HG03571 (cell line): ENCODE measurements around the gene TROAP.

Experiments used
- ATAC-seq: cut with Tn5 transposase; IDR thresholded peaks from one replicate; pipeline ENCODE4 v1.9.1; 2021; ENCODE audit not compliant: unreplicated experiment

Gene TROAP

DNA sequence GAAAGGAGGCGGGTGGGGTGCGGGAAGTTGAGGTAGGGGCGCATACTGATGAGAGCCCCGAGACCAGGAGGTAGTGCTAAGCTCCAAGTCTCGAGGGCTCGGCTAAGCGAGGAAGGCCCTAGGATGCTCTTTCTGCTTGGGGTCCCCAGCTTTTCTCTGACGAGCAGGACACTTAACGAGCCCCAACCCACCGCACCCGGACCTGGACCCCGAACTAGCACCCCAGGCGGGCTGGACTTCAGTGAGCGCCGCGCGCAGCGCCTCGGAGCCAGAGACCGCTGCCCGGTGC lies 18.7 kb downstream of the TROAP start:
- ATAC-seq = no peak

DNA sequence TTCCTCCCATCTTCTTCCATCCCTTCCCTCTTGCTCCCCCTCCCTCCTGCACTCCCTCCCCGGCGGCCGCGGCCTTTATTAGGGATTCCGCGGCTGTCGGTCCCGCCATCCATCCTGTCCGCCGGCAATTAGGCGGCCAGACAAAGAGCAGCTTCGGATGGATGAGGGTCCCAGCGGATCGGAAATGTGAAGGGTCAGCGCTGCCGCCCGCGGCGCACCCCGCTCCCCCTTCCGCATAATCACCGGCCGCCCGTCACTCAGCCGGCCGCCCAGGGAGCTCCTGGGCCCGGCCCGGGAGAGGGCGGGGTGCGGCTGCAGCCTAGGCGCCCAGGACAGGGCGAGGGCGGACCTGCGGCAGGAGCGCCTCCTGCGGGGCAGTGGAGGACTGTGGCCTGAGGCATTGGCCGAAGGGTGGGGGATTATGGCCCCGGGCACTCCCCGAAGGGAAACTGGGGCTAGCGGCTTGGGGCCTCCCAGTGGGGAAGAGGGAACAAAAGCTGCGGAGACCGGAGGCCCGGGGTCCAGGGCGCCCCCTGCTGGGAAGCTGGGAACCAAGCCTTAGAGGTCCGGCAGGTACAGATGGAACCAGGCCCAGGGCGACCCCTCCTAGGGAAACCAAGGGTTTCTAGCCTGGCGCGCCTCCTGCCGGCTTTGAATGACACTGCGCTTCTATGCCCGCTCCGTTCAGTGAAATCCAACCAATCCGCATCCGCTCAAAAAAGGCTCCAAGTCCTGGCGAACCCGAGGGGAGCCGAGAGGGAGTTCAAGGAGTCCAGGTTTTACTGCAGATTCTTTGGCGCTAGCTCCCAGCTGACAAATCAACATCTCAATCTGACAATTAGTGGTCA lies 19.2 kb downstream of the TROAP start:
- peak; percentile 51 for ATAC-seq

DNA sequence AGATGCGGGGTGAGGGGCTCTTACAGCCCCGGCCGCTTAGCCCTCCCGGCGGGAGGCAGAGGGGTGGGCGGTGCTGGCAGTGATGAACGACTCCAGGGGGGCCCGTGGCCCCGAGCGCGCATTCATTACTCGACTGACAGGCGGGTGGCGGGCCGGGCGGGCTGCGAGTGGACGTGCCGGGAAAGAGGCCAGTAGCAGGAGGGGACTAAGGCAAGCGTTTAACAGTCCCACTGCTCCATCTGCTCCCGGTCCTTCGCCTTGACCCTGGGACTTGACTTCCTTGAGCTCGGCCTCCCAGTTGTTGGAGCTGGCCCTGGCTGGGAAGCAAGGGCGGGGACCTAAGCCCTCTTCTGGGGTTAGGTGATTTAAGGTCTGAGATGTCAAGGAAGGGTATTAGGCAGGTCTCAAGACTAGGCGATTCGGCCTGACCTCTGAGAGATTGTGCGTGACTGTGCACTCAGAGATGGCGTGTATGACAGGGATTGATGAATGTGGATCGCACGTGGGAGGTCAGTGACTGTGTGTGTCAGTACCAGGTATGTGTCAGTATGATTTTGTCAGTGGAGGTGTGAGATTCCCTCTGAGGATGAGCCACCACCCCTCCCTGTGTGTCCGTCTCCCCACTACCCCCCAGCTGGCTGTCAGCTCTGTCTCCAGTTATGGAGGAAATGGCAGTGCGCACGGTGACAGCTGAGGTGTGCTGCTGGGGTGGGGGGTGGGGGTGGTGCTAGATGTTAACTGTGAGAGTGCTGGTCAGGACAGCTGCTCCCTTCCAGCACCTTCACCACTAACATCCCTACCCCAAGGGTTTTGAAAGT lies 20.1 kb downstream of the TROAP start:
- ATAC-seq = no peak

DNA sequence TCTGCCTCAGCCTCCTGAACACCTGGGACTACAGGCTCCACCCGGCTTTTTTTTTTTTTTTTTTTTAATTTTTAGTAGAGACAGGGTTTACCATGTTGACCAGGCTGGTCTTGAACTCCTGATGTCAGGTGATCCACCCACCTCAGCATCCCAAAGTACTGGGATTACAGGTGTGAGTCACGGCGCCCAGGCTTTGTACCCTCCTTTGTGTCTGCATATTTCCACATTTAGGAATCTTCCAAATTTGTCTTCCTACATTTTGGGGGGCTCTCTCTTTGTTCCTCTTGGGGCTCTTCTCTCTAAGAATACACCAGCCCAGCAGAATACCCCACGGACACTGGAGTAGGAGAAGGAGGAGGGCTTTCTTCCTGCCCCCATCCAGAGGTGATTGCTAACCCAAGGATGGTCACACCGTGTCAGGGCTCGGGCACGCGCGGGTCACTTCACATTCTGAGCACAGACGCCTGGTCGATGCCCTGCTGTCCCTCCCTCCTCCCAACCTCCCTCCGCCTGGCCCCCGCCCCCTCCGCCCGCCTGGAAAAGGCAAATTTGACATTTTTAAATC lies 21.5 kb downstream of the TROAP start:
- ATAC-seq = no peak

DNA sequence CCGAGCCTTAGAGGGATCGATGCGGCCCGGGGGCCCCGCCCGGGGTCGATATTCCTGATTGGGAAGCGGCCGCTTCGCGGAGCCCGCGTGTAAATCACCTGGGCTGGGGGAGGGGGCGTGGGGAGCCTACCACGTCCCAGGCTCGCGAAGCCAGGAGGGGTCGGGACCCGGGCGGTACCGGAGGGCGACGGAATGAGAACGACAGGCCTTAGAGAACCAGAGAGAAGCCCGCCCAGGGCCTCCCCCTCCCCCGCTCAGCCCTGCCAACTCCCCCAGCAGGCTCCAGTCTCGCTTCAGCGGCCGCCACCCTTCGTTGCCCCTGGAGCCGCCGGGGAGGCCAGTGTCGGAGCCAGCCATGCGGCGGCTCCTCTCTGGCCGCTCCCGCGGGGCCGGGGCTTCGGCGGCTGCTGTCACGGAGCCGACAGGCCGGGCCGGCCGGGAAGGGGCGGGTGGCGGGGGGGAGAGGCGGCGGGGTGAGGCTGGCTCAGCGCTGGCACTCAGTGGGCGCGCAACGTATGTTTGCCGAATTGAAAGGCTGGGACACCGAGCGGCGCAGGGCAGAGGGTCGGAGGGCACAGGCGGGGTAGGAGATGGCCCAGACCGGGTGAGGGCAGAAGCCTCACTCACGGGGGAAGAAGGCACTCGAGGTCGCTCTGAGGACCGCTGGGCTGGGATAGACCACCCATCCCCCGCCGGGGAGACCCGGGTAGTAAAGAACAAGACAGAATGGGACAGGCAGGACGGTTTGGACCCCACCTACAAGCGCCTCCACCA lies 22.2 kb downstream of the TROAP start:
- no peak for ATAC-seq

DNA sequence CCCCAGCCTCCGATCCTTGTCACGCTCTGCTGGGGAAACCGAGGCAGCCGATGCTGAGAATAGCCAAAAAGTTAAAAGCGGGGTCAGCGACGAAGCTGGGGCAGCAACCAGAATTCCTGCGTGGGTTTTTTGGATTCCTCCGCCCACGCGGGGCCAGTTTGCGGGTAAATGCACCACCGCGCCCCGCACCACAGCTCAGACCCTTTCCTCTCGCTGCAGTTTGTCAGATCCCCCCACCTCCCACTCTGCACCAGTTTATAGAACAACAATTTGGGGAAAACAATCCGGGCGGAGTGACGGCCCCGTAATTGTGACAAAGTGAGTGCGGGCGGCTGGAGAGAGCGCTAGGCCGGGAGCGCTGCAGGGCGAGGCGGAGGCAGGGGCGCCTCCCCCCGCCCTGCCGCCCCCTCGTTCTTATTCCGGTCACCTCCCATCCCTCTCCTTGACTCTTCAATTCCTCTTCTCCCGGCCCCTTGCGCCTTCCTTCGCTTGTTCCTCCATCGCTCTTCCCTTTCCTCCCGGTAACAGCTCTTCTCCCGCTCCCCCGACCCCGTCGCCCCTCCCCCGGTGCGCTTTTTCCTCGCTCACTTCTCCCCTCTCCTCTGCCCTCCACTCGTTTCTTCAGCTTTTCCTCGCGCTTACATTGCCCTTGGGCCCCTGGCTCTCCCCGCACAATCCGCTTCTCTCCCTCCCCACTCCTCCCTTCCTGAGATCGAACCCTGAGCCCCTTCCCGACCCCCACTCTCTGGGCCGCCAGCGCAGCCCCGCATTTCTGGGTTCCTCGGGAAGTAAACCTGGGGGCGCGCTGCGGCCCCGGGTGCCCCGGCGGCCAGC lies 23.0 kb downstream of the TROAP start:
- ATAC-seq = no peak

DNA sequence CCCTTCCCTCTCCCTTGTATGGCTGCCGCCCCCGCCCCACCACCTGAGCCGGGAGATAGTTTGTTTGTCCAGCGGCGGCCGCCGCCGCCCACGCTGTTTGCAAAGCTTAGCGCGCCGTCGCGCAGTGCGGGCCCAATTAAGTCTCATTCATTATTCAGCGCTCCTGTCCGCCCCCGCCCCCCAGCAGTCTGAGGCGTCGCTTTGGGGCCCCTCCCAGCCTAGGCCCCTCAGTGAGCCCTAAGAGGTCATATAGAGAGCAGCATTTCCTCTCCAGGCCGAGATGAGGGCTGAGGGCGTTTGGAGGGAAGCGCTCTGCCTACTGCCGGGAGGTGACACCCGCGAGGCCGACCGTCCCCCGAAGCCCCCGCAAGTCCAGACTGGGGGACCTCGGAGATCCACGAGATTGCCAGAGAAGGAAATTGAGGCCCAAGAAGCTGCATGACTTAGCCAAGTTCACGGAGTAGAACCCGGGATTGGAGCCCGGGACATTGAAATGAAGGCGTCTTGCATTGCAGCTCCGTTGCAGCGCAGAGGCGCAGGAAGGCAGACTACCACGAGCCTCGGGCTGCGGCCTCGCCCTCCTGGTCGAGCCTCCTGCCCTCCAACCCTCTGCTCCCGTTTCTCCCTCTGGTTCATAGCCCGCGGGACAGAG lies 23.7 kb downstream of the TROAP start, which contains the start of gene DNAJC22:
TSS of gene DNAJC22 (plus strand) at position 230 of the 652 bp plus-strand sequence. CDS start 1,985 bp downstream, outside the sequence.
- ATAC-seq = no peak

DNA sequence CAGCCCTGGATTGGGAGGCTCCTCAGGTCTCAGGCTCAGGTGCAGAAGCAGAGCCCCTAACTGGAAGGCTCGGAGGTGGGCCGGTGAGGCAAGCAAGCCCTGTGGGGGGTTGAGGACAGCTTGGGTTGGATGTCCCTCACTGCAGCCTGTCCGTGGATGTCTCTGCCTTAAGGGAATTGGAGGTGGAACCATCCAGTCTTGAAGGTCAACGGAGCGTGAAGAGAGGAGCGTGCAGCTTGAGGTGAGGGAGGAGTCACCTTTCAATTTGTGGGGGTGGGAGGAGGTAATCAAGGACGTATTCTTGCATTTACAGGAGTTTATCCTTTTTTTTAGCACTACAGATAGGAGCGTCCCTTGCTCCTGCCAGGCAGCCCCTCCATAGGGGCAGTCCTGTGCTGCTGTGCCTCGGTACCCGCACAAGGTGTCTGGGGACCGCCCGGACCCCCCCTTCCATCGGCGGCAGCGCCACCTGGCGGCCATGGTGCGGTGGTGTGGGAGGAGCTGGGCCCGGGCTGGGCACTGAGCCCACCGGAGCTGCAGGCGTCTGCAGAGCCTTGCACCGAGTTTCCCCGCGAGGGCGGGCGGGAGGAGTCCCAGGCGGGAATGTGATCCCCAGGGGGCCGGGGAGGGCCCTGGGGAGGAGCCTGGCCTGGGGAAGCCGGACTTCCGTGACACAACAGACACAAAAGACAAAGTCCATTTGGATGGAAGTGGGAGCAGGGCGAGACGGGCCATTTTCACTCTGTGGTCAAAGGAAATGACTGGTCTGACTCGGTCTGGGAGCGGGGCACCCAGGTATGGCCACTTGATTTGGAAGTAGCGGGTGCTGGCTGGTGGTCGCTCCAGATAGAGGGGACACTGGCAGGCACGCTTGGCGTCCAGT lies 24.5 kb downstream of the TROAP start:
- ATAC-seq = peak; percentile 48

DNA sequence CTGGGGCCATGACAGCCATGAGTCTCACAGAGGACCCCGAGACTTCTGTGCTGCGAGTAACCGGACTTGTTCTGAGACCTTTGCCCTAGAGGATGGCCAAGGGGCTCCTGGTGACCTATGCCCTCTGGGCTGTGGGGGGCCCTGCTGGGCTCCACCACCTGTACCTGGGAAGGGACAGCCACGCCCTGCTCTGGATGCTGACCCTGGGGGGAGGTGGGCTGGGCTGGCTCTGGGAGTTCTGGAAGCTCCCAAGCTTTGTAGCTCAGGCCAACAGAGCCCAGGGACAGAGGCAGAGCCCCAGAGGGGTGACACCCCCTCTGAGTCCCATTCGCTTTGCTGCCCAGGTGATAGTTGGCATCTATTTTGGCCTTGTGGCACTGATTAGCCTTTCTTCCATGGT lies 25.7 kb downstream of the TROAP start:
- no peak for ATAC-seq

DNA sequence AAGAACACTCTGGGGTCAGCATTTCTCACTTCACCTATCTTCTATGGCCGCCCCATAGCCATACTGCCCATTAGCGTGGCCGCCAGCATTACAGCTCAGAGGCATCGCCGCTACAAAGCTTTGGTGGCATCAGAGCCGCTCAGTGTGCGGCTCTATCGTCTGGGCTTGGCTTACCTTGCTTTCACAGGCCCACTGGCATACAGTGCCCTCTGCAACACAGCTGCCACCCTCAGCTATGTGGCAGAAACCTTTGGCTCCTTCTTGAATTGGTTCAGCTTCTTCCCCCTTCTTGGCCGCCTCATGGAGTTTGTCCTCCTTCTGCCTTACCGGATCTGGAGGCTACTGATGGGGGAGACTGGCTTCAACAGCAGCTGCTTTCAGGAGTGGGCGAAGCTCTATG lies 26.2 kb downstream of the TROAP start:
- no peak for ATAC-seq

DNA sequence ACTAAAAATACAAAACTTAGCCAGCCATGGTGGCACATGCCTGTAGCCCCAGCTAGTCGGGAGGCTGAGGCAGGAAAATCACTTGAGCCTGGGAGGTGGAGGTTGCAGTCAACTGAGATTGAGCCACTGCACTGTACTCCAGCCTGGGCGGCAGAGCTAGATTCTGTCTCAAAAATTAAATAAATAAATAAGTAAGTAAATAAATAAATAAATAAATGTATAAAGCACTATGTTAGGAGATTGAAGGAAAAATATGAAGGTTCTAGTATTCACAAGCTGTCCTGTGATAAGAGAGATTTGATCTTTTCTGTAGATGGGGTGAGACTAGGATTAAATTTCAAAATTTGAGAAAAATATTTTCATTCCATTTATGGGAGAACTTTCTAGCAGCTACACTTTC lies 29.3 kb downstream of the TROAP start:
- no peak for ATAC-seq

DNA sequence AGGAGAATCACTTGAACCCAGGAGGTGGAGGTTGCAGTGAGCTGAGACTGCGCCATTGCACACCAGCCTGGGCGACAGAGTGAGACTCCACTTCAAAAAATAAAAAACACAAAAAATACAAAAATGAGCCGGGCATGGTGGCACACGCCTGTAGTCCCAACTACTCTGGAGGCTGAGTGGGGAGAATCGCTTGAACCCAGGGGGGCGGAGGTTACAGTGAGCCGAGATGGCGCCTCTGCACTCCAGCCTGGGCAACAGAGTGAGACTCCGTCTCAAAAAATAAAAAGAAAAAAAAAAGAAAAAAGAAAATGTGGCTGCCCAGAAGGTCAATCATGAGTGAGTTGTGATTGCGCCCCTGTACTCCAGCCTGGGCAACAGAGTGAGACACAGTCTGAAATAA lies 32.9 kb downstream of the TROAP start:
- no peak for ATAC-seq

DNA sequence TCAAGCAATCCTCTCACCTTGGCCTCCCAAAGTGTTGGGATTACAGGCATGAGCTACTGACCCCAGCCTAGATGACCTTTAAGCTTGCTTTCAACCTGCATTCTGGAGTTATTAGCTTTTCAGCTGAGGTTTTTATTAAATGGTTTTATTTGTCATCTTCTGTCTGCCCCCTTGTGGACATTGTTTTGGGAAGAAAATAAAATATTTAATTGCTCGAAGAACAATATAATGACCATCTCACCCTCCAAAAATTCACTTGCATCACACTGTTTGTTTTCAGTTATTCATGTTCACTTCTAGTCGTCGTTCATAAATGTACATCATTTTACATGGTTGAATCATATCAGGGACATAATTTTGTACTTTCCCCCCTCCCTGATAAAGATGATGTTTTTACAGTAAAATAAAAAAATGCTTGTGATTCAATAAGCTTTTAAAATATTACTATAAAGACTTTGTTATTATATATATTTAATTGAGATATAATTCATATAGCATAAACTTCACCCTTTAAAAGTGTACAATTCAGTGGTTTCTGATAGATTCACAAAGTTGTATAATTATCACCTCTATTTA lies 34.1 kb downstream of the TROAP start:
- no peak for ATAC-seq

DNA sequence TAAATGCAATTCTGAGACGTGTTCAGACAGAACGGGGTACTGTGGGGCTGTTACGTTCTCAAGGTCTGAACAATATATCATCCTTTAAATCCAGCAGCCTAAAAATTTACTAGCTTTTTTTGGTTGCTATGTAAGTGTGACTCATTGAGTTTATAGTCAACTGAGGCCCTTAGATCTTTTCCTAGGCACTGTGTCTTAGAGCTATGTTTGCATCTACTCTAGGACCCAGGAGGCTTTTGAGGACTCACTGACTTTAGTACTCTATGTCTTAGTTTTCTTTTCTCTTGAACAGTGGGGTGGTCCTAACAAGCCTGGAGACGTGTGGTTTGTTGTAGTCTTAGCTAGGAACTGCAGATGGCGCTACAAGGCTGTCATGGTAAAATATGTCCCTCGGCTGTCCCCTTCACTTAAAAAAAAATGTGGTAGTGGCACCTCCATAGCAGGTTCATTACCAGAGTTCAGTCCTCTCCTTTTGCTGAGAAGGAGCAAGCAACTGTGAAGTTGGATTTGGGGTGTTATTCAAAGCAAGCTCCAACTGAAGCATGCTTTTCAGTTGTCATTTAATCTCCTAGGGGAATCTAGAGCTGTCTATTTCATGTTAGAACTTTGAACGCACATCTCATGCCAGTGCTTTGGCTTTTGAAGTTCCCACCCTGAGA lies 35.6 kb downstream of the TROAP start:
- no peak for ATAC-seq

DNA sequence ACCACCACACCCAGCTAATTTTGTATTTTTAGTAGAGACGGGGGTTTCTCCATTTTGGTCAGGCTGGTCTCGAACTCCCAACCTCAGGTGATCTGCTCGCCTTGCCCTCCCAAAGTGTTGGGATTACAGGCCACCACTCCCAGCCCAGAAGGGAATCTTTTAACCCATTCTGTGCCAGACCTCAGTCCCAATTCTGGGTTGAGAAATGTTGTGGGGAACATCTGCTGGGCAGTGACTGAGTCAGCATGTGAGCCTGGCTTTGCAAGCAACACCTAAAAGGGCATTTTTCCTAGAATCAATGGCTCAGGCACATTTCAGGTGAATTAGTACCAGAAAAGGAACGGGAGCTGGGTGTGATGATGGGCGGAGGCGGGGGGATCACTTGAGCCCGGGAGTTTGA lies 36.6 kb downstream of the TROAP start:
- ATAC-seq = no peak

DNA sequence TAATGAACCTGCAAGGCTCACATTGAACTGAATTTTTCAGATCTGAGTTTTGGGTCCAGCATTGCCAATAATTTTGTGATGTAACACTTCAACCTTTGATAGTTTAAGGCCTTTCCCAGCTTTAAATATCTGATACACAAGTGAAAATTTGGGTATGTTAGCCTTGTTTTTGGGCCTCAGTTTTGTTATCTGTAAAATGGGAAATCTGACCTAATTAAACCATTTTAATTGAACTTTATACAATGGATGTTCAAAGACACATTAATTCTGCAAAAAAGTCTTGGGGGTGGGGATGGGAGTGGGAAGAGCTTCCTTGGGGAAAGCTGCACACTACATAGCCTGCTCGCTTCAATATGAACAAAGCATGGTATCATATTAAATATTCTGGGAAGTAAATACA lies 39.0 kb downstream of the TROAP start:
- no peak for ATAC-seq

DNA sequence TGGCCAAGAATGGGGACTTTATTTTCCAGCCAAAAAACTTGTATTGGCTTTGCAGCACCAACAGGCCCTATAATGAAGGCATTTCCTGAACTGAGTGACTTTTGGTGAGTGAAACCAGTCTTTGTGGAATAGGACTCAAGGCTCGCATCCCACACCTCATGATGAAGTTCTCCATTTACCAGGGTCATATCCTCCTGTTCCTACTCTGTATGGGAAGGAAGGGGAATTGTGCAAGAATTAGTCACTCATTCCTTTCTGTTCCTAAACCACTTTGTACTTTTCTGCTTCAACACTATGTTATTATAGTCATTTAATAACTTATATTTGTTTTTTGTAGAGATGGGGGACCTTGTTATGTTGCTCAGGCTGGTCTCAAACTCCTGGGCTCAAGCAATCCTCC lies 41.9 kb downstream of the TROAP start:
- no peak for ATAC-seq

DNA sequence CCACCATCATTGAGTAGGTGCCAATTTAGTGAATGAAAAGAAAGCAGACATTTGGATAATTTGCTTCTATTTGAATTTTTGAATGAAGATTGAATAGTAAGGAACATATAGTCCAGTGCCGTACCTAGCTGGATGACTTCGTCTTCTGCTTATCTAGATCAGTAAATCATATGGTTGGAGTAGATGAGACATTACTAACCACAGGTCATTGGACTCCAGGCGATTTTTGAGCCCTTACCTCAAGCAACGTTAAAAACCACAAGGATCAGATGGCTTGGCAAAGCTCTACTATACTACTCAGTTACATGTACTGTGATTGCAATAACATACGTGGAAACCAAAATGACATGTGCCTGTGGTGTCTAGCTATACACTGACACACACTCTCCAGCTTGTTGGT lies 42.5 kb downstream of the TROAP start:
- ATAC-seq = no peak
